Stimulated activated CD8-positive, alpha-beta memory T cell treated with anti-CD3 and anti-CD28 coated beads, Interleukin-2, amount 100 ng/mL, for 1 hour (primary cell): Measurements from ENCODE around the gene AGL.
"Not testable (repeated sequence)": the region's sequence is repeated elsewhere in the genome, so short reads cannot be mapped to it uniquely, and the experiment has no call there.

ENCODE experiments used
- DNase-seq, 2 donors: peaks; one replicate each; pipeline ENCODE4 v3.0.0-alpha.2; 2020; ENCODE audit warnings: low read depth in 2 of 2

AGL gene

GRCh38 chr1:99849744-99850458 lies at the start of gene AGL:
Gene AGL (plus strand): TSS chr1:99850361. CDS start chr1:99851043, 682 bp downstream.
- DNase-seq: peak; percentile 68 to 74

GRCh38 chr1:99801584-99801983 lies 48.6 kb upstream of the AGL start:
- no peak for DNase-seq

- DNase-seq: no peak
These were observed 43.3 kb upstream of the AGL start for GRCh38 chr1:99806882-99807281.

- DNase-seq: no peak
These were observed 41.6 kb upstream of the AGL start for GRCh38 chr1:99808391-99809115.

GRCh38 chr1:99811075-99811474 lies 39.1 kb upstream of the AGL start:
- no peak for DNase-seq

GRCh38 chr1:99811747-99812146 lies 38.4 kb upstream of the AGL start:
- DNase-seq: no peak

GRCh38 chr1:99814373-99814900 lies 35.7 kb upstream of the AGL start:
- DNase-seq: no peak

GRCh38 chr1:99816656-99817055 lies 33.5 kb upstream of the AGL start:
- DNase-seq: no peak

- DNase-seq: no peak
These were observed 32.0 kb upstream of the AGL start for GRCh38 chr1:99818063-99818699.

GRCh38 chr1:99820546-99820945 lies 29.6 kb upstream of the AGL start:
- no peak for DNase-seq

- DNase-seq: no peak
These were observed 25.1 kb upstream of the AGL start for GRCh38 chr1:99825098-99825497.

GRCh38 chr1:99825702-99826101 lies 24.5 kb upstream of the AGL start:
- no peak for DNase-seq

- DNase-seq: no peak
These were observed 22.2 kb upstream of the AGL start for GRCh38 chr1:99827970-99828369.

- no peak for DNase-seq
These were observed 20.9 kb upstream of the AGL start for GRCh38 chr1:99829269-99829668.

GRCh38 chr1:99833911-99834310 lies 16.2 kb upstream of the AGL start:
- not testable (repeated sequence) for DNase-seq

GRCh38 chr1:99836171-99837103 lies 13.7 kb upstream of the AGL start:
- DNase-seq: not testable (repeated sequence)

- not testable (repeated sequence) for DNase-seq
These were observed 9.8 kb upstream of the AGL start for GRCh38 chr1:99840353-99840752.

- no peak for DNase-seq
These were observed 6.4 kb upstream of the AGL start for GRCh38 chr1:99843760-99844159.

- DNase-seq: not testable (repeated sequence)
These were observed 5.0 kb upstream of the AGL start for GRCh38 chr1:99845201-99845600.

GRCh38 chr1:99849413-99849743 lies 783 bp upstream of the AGL start:
- no peak for DNase-seq

GRCh38 chr1:99850459-99851291 lies 514 bp downstream of the AGL start:
- no peak for DNase-seq
